Nephron (organoid): ENCODE data around the gene GUCA1A.

Experiments used
- H3K27ac Mint-ChIP-seq, 3 experiments: 2 replicates each; pipeline ENCODE4 v1.8.0; 2020; ENCODE audit warnings: mixed read lengths in 3 of 3, mild to moderate bottlenecking in 2 of 3, moderate library complexity in 1 of 3
- H3K27me3 Mint-ChIP-seq: 2 replicates; pipeline ENCODE4 v1.8.0; 2021; ENCODE audit warnings: low read depth, mild to moderate bottlenecking, moderate library complexity, mixed read lengths
- H3K36me3 Mint-ChIP-seq: 2 replicates; pipeline ENCODE4 v1.8.0; 2020; ENCODE audit warnings: low read depth, mixed read lengths
- H3K4me1 Mint-ChIP-seq: 2 replicates; pipeline ENCODE4 v1.8.0; 2020; ENCODE audit warnings: mixed read lengths
- H3K4me3 Mint-ChIP-seq, 3 experiments: 2 replicates each; pipeline ENCODE4 v1.8.0; 2020; ENCODE audit warnings: mild to moderate bottlenecking in 3 of 3, mixed read lengths in 3 of 3, moderate library complexity in 2 of 3
- H3K9me3 Mint-ChIP-seq: 2 replicates; pipeline ENCODE4 v1.8.0; 2020; ENCODE audit warnings: mixed read lengths
- TF ChIP-seq, protein P1 (sequence below), 3 experiments: fragments of 200-600 bp; sonication (generic); IDR thresholded peaks; one replicate each; pipeline ENCODE4 v1.5.0; 2021; ENCODE audit warnings: antibody characterized with exemption in 3 of 3; ENCODE audit not compliant: unreplicated experiment in 3 of 3

GUCA1A gene

DNA sequence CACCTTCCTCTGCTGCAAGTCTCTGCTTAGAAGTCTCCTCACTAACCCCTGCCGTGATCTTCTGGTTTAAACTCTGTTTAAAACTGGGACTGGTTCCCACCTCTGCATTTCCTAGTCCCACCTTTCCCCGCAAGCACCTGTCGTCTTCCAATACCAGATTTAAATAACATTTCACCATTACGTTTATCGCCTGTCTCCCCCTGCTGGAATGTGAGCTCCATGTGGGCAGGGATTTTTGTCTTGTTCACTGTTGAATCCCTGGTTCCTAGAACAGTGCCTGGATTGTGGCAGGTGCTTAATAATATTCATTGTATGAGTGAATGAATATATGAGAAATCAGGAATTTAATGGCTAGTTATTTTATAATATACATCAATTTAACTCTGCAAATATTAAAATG is 2.7 kb downstream of the GUCA1A start:
- Mint-ChIP-seq H3K27me3 (peaks cover 4% of the 10 kb centered on the region), H3K9me3 (no peaks in the 10 kb centered on the region), H3K27ac (no peak overlapping the region), H3K4me1 (no peaks in the 10 kb centered on the region), H3K4me3 (no peak overlapping the region), H3K36me3 (no peaks in the 10 kb centered on the region)
- TF ChIP-seq, protein P1, sequence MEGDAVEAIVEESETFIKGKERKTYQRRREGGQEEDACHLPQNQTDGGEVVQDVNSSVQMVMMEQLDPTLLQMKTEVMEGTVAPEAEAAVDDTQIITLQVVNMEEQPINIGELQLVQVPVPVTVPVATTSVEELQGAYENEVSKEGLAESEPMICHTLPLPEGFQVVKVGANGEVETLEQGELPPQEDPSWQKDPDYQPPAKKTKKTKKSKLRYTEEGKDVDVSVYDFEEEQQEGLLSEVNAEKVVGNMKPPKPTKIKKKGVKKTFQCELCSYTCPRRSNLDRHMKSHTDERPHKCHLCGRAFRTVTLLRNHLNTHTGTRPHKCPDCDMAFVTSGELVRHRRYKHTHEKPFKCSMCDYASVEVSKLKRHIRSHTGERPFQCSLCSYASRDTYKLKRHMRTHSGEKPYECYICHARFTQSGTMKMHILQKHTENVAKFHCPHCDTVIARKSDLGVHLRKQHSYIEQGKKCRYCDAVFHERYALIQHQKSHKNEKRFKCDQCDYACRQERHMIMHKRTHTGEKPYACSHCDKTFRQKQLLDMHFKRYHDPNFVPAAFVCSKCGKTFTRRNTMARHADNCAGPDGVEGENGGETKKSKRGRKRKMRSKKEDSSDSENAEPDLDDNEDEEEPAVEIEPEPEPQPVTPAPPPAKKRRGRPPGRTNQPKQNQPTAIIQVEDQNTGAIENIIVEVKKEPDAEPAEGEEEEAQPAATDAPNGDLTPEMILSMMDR (IDR thresholded peaks at IDR 0.05; ENCODE audit: unreplicated experiment in 3 of 3): no peak

DNA sequence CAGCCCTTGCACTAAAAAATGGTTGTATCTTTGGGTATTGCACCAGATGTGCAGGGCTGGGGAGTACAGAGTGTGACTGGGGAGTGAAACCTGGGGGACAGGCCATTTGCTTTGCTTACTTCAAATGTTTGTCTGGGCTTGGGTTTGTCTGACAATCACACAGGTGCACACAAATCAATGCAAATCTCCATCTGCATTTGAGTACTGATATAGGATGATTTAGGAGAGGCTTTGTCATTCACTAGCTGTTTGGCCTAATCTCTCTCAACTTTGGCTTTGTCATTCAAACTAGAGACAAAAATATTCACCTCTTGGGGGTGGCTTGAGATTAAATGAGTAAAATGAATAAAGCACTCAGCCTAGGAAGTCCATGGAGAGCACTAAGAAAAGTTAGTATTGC is 3.8 kb downstream of the GUCA1A start:
- no peaks in the 10 kb centered on the region for H3K9me3 Mint-ChIP-seq
- peaks cover 4% of the 10 kb centered on the region for H3K27me3 Mint-ChIP-seq
- no peak overlapping the region for H3K4me3 Mint-ChIP-seq
- TF ChIP-seq, protein P1 (IDR thresholded peaks at IDR 0.05; ENCODE audit: unreplicated experiment in 3 of 3): no peak
- H3K36me3 Mint-ChIP-seq: no peaks in the 10 kb centered on the region
- no peaks in the 10 kb centered on the region for H3K4me1 Mint-ChIP-seq
- H3K27ac Mint-ChIP-seq: no peak overlapping the region

DNA sequence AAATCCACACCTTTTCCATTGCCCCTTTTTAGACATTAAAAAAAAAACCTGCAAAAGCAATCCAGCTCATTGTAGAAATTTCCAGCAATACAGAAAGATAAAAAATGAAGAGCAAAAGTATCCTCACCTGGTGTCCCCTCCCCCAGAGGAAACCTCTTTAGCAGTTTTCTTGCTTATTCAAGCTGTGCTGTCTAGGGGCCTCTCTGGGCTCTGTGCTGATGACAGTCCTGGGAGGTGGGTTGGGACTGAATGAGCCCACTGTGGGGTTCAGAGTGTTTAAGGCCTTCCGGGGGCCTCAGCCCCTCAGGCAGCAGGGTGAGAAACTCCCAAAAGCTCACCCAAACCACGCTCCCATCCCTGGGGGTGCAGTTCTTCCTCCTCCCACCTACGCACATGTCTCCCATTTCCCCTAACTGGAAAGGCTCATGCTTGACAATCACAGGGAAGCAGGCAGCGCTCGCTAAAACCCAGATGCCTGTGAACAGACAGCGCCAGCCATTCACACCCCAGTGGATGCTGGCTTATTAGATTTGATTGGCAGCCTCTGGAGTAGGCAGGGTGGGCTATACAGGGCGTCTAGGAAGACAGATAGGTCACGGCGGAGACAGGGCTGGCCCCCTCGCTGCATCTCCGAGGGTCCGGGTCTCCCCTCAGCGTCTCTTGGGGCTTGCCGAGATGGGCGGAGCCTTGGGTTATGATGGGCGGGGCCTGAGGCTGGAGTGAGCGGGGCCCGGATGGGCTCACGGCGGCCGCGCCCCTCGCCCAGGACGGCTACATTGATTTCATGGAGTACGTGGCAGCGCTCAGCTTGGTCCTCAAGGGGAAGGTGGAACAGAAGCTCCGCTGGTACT is 4.6 kb downstream of the GUCA1A start:
- H3K27me3 Mint-ChIP-seq: peaks cover 4% of the 10 kb centered on the region
- no peaks in the 10 kb centered on the region for H3K4me1 Mint-ChIP-seq
- H3K9me3 Mint-ChIP-seq: no peaks in the 10 kb centered on the region
- TF ChIP-seq, protein P1 (IDR thresholded peaks at IDR 0.05; ENCODE audit: unreplicated experiment in 3 of 3): no peak
- H3K27ac Mint-ChIP-seq: no peak overlapping the region
- H3K36me3 Mint-ChIP-seq: no peaks in the 10 kb centered on the region
- peak overlapping the region; percentile 69 to 79 (median 71) for H3K4me3 Mint-ChIP-seq

DNA sequence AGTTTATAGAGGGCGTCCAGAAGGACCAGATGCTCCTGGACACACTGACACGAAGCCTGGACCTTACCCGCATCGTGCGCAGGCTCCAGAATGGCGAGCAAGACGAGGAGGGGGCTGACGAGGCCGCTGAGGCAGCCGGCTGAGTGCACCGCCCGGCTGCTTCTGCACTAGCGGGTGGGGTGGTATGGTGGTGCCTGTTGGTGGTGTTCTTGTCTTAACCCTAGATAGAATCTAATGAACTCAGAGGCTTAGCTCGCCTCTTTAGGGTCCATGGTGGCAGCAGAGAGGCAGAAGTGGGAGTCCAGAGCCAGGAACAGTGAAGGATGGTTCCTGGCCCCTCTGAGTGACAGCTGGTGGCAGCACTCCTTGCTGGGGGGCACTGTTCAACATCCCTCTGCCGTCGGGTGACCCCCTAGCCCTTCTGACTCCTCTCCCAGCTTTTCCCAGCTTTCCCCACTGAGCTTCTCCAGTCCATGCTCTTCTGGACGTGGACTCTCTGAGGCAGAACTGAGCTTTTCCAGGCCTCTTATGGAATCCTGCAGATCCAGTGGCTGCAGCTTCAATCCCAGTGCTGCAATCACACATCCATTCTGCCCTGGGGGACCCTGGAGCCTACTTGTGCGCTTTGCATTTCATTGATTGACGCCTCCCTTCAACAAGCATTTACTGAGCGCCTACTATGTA is 6.2 kb downstream of the GUCA1A start:
- H3K4me1 Mint-ChIP-seq: no peaks in the 10 kb centered on the region
- H3K27me3 Mint-ChIP-seq: peaks cover 4% of the 10 kb centered on the region
- H3K36me3 Mint-ChIP-seq: no peaks in the 10 kb centered on the region
- H3K27ac Mint-ChIP-seq: no peak overlapping the region
- H3K4me3 Mint-ChIP-seq: no peak overlapping the region
- TF ChIP-seq, protein P1 (IDR thresholded peaks at IDR 0.05; ENCODE audit: unreplicated experiment in 3 of 3): no peak
- H3K9me3 Mint-ChIP-seq: no peaks in the 10 kb centered on the region

DNA sequence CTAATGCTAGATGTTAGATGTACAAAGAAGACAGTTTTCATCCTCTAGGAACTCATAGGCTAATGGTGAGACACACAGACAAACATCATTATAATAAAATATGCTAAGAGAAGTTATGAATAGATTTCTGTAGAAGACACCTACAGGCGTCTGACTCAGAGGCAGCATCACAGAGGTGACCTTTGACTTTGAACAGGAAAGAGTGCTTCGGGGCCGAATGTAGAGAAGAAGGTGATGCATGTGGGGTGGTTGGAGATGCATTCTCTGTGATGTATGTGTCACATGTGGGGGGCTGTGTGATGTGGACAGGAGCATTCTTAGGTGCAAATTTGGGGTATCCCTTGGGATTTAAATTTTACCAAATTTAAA is 6.8 kb downstream of the GUCA1A start:
- Mint-ChIP-seq H3K4me3 (no peak overlapping the region), H3K4me1 (no peaks in the 10 kb centered on the region), H3K27me3 (peaks cover 4% of the 10 kb centered on the region), H3K9me3 (no peaks in the 10 kb centered on the region), H3K36me3 (no peaks in the 10 kb centered on the region), H3K27ac (no peak overlapping the region)
- TF ChIP-seq, protein P1 (IDR thresholded peaks at IDR 0.05; ENCODE audit: unreplicated experiment in 3 of 3): no peak
